K562 (cell line): Measurements from ENCODE around the gene SLC25A51. TPM values are rescaled to one million over a fixed set of nuclear protein-coding genes. Genes with fewer than 3 reads are reported as not detected.

ENCODE experiments used
- HDAC1 ChIP-seq, 2 experiments: fragments of 450-650 bp; IDR thresholded peaks; 2 replicates each; pipeline ENCODE4 v1.6.1; 2016 to 2017; ENCODE audit warnings: inconsistent platforms in 1 of 2, mild to moderate bottlenecking in 1 of 2, moderate library complexity in 1 of 2
- JUND ChIP-seq, 2 experiments: IDR thresholded peaks; 2 replicates in 1 of 2; 3 replicates in 1 of 2; pipeline ENCODE4 v1.6.1; 2011; ENCODE audit warnings: borderline replicate concordance in 2 of 2, low read depth in 2 of 2, low read length in 2 of 2, improper control_type of control experiment in 1 of 2, missing biosample characterization in 1 of 2, missing genetic modification characterization in 1 of 2, missing genetic modification reagents in 1 of 2
- MCM3 ChIP-seq: fragments of 450-650 bp; IDR thresholded peaks from 2 replicates; pipeline ENCODE4 v1.6.1; 2016
- MYBL2 ChIP-seq, 2 experiments: fragments of 450-650 bp in 1 of 2; sonication (generic) in 1 of 2; formaldehyde crosslinking in 1 of 2; IDR thresholded peaks; 2 replicates each; pipeline versions ENCODE4 v1.6.1 to v1.8.1; 2017 to 2022; ENCODE audit warnings: borderline replicate concordance in 1 of 2, inconsistent platforms in 1 of 2, low read depth in 1 of 2, mild to moderate bottlenecking in 1 of 2, missing genetic modification reagents in 1 of 2, moderate library complexity in 1 of 2
- PRPF4 ChIP-seq: fragments of 200-400 bp; formaldehyde crosslinking; IDR thresholded peaks from one replicate; pipeline ENCODE4 v1.6.1; 2017; ENCODE audit warnings: low read length, low read depth, mild to moderate bottlenecking; ENCODE audit not compliant: insufficient read depth, poor library complexity, severe bottlenecking
- REST ChIP-seq, 2 experiments: fragments of 450-650 bp; formaldehyde crosslinking in 1 of 2; IDR thresholded peaks; 2 replicates each; pipeline versions ENCODE4 v1.4.0 to v1.6.1; 2014 to 2020; ENCODE audit warnings: mild to moderate bottlenecking in 2 of 2, borderline replicate concordance in 1 of 2, low read depth in 1 of 2
- ZFP30 ChIP-seq: fragments of 250-450 bp; sonication (Bioruptor Pico); IDR thresholded peaks from 2 replicates; pipeline ENCODE4 v1.8.0; 2022; ENCODE audit warnings: moderate library complexity, mild to moderate bottlenecking, inconsistent platforms, borderline replicate concordance
- ZNF12 ChIP-seq: sonication (generic); formaldehyde crosslinking; IDR thresholded peaks from 2 replicates; pipeline ENCODE4 v1.4.0; 2020; ENCODE audit warnings: mild to moderate bottlenecking, missing genetic modification reagents
- ZNF507 ChIP-seq: conservative IDR thresholded peaks from 2 replicates; pipeline ENCODE4 v1.6.1; 2017; ENCODE audit warnings: missing genetic modification characterization, missing compliant biosample characterization
- ZNF512 ChIP-seq: IDR thresholded peaks from 2 replicates; pipeline ENCODE4 v1.6.1; 2016; ENCODE audit warnings: missing genetic modification characterization, missing compliant biosample characterization
- ZNF589 ChIP-seq: fragments of 200-800 bp; sonication (Bioruptor generic); IDR thresholded peaks from 2 replicates; pipeline ENCODE4 v1.6.1; 2016; ENCODE audit warnings: low read depth, missing genetic modification characterization, missing compliant biosample characterization
- polyA plus RNA-seq, 8 experiments: library from polyadenylated mRNA; depleted of rRNA in 4 of 8; stranded (reverse) in 5 of 8; unstranded in 3 of 8; fragments of >200 nt; fragmentation: Nextera tagmentation in 2 of 8; fragmentation: Illumina TruSeq in 1 of 8; extraction: Ambion mirVana in 2 of 8; extraction: Trizol in 1 of 8; gene quantifications; 2 replicates each; pipeline versions ENCODE4 v1.2.1 to v1.2.3, GENCODE V29; 2011 to 2014; ENCODE audit warnings: inconsistent platforms in 1 of 8, missing spikeins in 1 of 8
- total RNA-seq, 7 experiments: library from RNA; depleted of rRNA in 6 of 7; stranded (reverse); fragments of >200 nt in 6 of 7; fragmentation: Illumina TruSeq in 2 of 7; extraction: Trizol in 2 of 7; gene quantifications; 2 replicates each; pipeline versions ENCODE4 v1.2.1 to v1.2.3, GENCODE V29; 2011 to 2021; ENCODE audit warnings: low replicate concordance in 1 of 7

The SLC25A51 gene
- total and polyA plus RNA-seq, 9 of the 15 experiments (the other 6 are each of a cell fraction or from before 2014, with no cell fraction given), result 9.1 to 40.7 (median 24.5) TPM

DNA sequence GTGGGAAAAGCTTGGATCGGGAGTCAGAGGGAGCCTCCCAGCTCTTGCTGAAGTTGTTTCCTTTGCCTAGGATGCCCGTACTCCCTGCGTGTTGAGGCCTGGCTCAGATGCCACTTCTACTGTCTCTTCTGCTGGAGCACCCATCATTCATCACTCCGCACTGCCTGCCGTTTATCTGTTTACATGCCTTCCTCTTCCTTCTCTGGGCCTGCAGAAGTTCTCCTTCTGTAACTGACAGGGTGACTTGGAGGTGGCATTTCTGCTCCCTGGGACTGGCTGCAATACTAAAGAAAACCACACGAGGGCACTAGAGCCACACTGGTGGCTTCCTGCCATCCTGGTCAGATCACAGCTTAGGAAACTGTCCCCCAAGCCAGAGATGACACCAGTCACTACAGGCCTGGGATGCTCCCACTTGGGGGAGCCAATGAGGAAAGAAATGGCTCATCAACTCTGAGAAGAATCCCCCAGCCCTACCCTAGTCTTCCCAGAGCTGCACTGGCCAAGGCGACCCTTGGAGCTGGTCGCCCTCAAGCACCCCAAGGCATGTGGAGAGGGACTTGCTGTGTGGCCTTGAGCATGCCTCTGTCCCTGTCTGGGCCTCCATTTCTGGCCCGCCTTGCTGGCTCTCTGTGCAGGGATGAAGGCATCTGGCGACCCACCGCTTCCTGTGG, 9.7 kb upstream of the SLC25A51 start (continued):
- no peak for TF ChIP-seq ZFP30 (CRISPR knock-in tag)
- TF ChIP-seq MYBL2 (IDR thresholded peaks at IDR 0.05; ENCODE audit: low read depth), result no peak
- no peak for TF ChIP-seq MYBL2 (CRISPR knock-in tag; IDR thresholded peaks at IDR 0.05; ENCODE audit: borderline replicate concordance)
- TF ChIP-seq ZNF507 (tag), result no peak
- no peak for TF ChIP-seq ZNF589 (CRISPR knock-in tag)
- TF ChIP-seq PRPF4, result no peak
- 0 out of 4 replicates have a peak, but pooled peaks of 1 of the 2 experiments have one; percentile 37 for TF ChIP-seq HDAC1 (IDR thresholded peaks at IDR 0.05)
- TF ChIP-seq REST (IDR thresholded peaks at IDR 0.05; ENCODE audit: borderline replicate concordance), result peak; percentile 97
- no peak for TF ChIP-seq REST (CRISPR knock-in tag; IDR thresholded peaks at IDR 0.05; ENCODE audit: low read depth)
- TF ChIP-seq ZNF512 (tag), result no peak
- no peak for TF ChIP-seq MCM3
- TF ChIP-seq ZNF12 (CRISPR knock-in tag), result no peak
- TF ChIP-seq JUND (IDR thresholded peaks at IDR 0.05; ENCODE audit: borderline replicate concordance, low read depth, low read length), result peak; percentile 71; the same call in 1 of the 2 replicates
- TF ChIP-seq JUND (tag; IDR thresholded peaks at IDR 0.05; ENCODE audit: borderline replicate concordance, low read depth, low read length), result peak; percentile 59; the same call in 1 of the 3 replicates
